GM23338 (cell line): ENCODE results near the gene MAP4K5.

Experiments
- CREB1 ChIP-seq: fragments of 250-450 bp; sonication (Bioruptor Pico); IDR thresholded peaks from 2 replicates; pipeline ENCODE4 v1.5.0; 2020; ENCODE audit warnings: low read depth, mild to moderate bottlenecking, moderate library complexity
- ETS1 ChIP-seq: IDR thresholded peaks from 2 replicates; pipeline ENCODE4 v1.6.1; 2016; ENCODE audit warnings: antibody characterized with exemption
- EZH2 ChIP-seq: fragments of 200-600 bp; sonication (generic); IDR thresholded peaks from one replicate; pipeline ENCODE4 v1.8.0; 2017; ENCODE audit warnings: antibody characterized with exemption, mild to moderate bottlenecking, low read depth; ENCODE audit not compliant: unreplicated experiment
- EZH2phosphoT487 ChIP-seq: fragments of 200-600 bp; sonication (generic); IDR thresholded peaks from one replicate; pipeline ENCODE4 v1.8.1; 2018; ENCODE audit warnings: antibody characterized with exemption; ENCODE audit not compliant: unreplicated experiment
- POLR2AphosphoS5 ChIP-seq: IDR thresholded peaks from 2 replicates; pipeline ENCODE4 v1.6.1; 2016; ENCODE audit warnings: antibody characterized with exemption, low read depth
- ZNF331 ChIP-seq: fragments of 250-450 bp; sonication (Bioruptor Pico); IDR thresholded peaks from 2 replicates; pipeline ENCODE4 v1.5.0; 2020; ENCODE audit warnings: low read depth, mild to moderate bottlenecking, moderate library complexity
- TF ChIP-seq, protein P1 (sequence below), 2 experiments: fragments of 200-600 bp in 1 of 2; sonication (generic) in 1 of 2; conservative IDR thresholded peaks; 2 replicates each; pipeline versions ENCODE4 v1.5.1 to v1.6.1; 2016 to 2017; ENCODE audit warnings: antibody characterized with exemption in 2 of 2, low read depth in 2 of 2, mild to moderate bottlenecking in 2 of 2, moderate library complexity in 1 of 2
- TF ChIP-seq, protein P2 (sequence below): fragments of 250-450 bp; sonication (Bioruptor Pico); IDR thresholded peaks from 2 replicates; pipeline ENCODE4 v1.5.0; 2020; ENCODE audit warnings: mild to moderate bottlenecking, moderate library complexity
- TF ChIP-seq, protein P3 (sequence below): IDR thresholded peaks from one replicate; pipeline ENCODE4 v1.6.1; 2018; ENCODE audit warnings: antibody characterized with exemption; ENCODE audit not compliant: unreplicated experiment

- TF ChIP-seq, protein P1, sequence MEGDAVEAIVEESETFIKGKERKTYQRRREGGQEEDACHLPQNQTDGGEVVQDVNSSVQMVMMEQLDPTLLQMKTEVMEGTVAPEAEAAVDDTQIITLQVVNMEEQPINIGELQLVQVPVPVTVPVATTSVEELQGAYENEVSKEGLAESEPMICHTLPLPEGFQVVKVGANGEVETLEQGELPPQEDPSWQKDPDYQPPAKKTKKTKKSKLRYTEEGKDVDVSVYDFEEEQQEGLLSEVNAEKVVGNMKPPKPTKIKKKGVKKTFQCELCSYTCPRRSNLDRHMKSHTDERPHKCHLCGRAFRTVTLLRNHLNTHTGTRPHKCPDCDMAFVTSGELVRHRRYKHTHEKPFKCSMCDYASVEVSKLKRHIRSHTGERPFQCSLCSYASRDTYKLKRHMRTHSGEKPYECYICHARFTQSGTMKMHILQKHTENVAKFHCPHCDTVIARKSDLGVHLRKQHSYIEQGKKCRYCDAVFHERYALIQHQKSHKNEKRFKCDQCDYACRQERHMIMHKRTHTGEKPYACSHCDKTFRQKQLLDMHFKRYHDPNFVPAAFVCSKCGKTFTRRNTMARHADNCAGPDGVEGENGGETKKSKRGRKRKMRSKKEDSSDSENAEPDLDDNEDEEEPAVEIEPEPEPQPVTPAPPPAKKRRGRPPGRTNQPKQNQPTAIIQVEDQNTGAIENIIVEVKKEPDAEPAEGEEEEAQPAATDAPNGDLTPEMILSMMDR (conservative IDR thresholded peaks at IDR 0.05; ENCODE audit: low read depth in 2 of 2) = no peak
- TF ChIP-seq POLR2AphosphoS5 = no peak
- no peak for TF ChIP-seq EZH2
- TF ChIP-seq, protein P2, sequence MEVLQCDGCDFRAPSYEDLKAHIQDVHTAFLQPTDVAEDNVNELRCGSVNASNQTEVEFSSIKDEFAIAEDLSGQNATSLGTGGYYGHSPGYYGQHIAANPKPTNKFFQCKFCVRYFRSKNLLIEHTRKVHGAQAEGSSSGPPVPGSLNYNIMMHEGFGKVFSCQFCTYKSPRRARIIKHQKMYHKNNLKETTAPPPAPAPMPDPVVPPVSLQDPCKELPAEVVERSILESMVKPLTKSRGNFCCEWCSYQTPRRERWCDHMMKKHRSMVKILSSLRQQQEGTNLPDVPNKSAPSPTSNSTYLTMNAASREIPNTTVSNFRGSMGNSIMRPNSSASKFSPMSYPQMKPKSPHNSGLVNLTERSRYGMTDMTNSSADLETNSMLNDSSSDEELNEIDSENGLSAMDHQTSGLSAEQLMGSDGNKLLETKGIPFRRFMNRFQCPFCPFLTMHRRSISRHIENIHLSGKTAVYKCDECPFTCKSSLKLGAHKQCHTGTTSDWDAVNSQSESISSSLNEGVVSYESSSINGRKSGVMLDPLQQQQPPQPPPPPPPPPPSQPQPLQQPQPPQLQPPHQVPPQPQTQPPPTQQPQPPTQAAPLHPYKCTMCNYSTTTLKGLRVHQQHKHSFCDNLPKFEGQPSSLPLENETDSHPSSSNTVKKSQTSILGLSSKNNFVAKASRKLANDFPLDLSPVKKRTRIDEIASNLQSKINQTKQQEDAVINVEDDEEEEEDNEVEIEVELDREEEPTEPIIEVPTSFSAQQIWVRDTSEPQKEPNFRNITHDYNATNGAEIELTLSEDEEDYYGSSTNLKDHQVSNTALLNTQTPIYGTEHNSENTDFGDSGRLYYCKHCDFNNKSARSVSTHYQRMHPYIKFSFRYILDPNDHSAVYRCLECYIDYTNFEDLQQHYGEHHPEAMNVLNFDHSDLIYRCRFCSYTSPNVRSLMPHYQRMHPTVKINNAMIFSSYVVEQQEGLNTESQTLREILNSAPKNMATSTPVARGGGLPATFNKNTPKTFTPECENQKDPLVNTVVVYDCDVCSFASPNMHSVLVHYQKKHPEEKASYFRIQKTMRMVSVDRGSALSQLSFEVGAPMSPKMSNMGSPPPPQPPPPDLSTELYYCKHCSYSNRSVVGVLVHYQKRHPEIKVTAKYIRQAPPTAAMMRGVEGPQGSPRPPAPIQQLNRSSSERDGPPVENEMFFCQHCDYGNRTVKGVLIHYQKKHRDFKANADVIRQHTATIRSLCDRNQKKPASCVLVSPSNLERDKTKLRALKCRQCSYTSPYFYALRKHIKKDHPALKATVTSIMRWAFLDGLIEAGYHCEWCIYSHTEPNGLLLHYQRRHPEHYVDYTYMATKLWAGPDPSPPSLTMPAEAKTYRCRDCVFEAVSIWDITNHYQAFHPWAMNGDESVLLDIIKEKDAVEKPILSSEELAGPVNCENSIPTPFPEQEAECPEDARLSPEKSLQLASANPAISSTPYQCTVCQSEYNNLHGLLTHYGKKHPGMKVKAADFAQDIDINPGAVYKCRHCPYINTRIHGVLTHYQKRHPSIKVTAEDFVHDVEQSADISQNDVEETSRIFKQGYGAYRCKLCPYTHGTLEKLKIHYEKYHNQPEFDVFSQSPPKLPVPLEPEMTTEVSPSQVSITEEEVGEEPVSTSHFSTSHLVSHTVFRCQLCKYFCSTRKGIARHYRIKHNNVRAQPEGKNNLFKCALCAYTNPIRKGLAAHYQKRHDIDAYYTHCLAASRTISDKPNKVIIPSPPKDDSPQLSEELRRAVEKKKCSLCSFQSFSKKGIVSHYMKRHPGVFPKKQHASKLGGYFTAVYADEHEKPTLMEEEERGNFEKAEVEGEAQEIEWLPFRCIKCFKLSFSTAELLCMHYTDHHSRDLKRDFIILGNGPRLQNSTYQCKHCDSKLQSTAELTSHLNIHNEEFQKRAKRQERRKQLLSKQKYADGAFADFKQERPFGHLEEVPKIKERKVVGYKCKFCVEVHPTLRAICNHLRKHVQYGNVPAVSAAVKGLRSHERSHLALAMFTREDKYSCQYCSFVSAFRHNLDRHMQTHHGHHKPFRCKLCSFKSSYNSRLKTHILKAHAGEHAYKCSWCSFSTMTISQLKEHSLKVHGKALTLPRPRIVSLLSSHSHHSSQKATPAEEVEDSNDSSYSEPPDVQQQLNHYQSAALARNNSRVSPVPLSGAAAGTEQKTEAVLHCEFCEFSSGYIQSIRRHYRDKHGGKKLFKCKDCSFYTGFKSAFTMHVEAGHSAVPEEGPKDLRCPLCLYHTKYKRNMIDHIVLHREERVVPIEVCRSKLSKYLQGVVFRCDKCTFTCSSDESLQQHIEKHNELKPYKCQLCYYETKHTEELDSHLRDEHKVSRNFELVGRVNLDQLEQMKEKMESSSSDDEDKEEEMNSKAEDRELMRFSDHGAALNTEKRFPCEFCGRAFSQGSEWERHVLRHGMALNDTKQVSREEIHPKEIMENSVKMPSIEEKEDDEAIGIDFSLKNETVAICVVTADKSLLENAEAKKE (CRISPR knock-in tag) = no peak
- TF ChIP-seq, protein P3, sequence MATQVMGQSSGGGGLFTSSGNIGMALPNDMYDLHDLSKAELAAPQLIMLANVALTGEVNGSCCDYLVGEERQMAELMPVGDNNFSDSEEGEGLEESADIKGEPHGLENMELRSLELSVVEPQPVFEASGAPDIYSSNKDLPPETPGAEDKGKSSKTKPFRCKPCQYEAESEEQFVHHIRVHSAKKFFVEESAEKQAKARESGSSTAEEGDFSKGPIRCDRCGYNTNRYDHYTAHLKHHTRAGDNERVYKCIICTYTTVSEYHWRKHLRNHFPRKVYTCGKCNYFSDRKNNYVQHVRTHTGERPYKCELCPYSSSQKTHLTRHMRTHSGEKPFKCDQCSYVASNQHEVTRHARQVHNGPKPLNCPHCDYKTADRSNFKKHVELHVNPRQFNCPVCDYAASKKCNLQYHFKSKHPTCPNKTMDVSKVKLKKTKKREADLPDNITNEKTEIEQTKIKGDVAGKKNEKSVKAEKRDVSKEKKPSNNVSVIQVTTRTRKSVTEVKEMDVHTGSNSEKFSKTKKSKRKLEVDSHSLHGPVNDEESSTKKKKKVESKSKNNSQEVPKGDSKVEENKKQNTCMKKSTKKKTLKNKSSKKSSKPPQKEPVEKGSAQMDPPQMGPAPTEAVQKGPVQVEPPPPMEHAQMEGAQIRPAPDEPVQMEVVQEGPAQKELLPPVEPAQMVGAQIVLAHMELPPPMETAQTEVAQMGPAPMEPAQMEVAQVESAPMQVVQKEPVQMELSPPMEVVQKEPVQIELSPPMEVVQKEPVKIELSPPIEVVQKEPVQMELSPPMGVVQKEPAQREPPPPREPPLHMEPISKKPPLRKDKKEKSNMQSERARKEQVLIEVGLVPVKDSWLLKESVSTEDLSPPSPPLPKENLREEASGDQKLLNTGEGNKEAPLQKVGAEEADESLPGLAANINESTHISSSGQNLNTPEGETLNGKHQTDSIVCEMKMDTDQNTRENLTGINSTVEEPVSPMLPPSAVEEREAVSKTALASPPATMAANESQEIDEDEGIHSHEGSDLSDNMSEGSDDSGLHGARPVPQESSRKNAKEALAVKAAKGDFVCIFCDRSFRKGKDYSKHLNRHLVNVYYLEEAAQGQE = no peak
- TF ChIP-seq ETS1 = no peak
- TF ChIP-seq EZH2phosphoT487 = no peak
- TF ChIP-seq ZNF331 (CRISPR knock-in tag) = no peak
- no peak for TF ChIP-seq CREB1 (CRISPR knock-in tag)
Observed at GRCh38 chr14:50539051-50539450, 6.7 kb upstream of the MAP4K5 start.
